NCI-H226 (cell line): Measurements from ENCODE around the gene BTG4.
A peak's percentile ranks its signal among the peaks of the same experiment; 100 is the strongest.

Experiments used
- DNase-seq: peaks from one replicate; pipeline ENCODE4 v3.0.0-alpha.2; 2015

The BTG4 gene

GRCh38 chr11:111535281-111535680 lies 23.1 kb upstream of the BTG4 start:
- DNase-seq: no peak

- no peak for DNase-seq
Measured at GRCh38 chr11:111532365-111532709, 20.2 kb upstream of the BTG4 start.

GRCh38 chr11:111531687-111532364 lies 19.6 kb upstream of the BTG4 start:
- DNase-seq: peak; percentile 97

- DNase-seq: peak; percentile 37
Measured at GRCh38 chr11:111531136-111531535, 18.9 kb upstream of the BTG4 start.

GRCh38 chr11:111530091-111530490 lies 17.9 kb upstream of the BTG4 start:
- peak; percentile 89 for DNase-seq

- DNase-seq: peak; percentile 44
Measured at GRCh38 chr11:111528557-111528956, 16.4 kb upstream of the BTG4 start.

GRCh38 chr11:111527279-111527678 lies 15.1 kb upstream of the BTG4 start:
- DNase-seq: no peak

- peak; percentile 82 for DNase-seq
Measured at GRCh38 chr11:111526501-111526900, 14.3 kb upstream of the BTG4 start.

GRCh38 chr11:111525456-111525855 lies 13.3 kb upstream of the BTG4 start:
- no peak for DNase-seq

- no peak for DNase-seq
Measured at GRCh38 chr11:111524056-111524455, 11.9 kb upstream of the BTG4 start.

GRCh38 chr11:111523343-111523742 lies 11.2 kb upstream of the BTG4 start:
- no peak for DNase-seq

- no peak for DNase-seq
Measured at GRCh38 chr11:111522426-111522825, 10.2 kb upstream of the BTG4 start.

GRCh38 chr11:111521135-111521534 lies 8.9 kb upstream of the BTG4 start:
- peak; percentile 33 for DNase-seq

- DNase-seq: peak; percentile 48
Measured at GRCh38 chr11:111520560-111520959, 8.4 kb upstream of the BTG4 start.

GRCh38 chr11:111518668-111519067 lies 6.5 kb upstream of the BTG4 start:
- no peak for DNase-seq

- DNase-seq: no peak
Measured at GRCh38 chr11:111515591-111515990, 3.4 kb upstream of the BTG4 start.

- no peak for DNase-seq
Measured at GRCh38 chr11:111514216-111515031, 2.2 kb upstream of the BTG4 start, which contains the start of gene HOATZ. Gene HOATZ, plus strand, starts transcription at chr11:111514778. Its CDS starts 7 bp downstream, at chr11:111514785.

- no peak for DNase-seq
Measured at GRCh38 chr11:111513240-111513605, 1.0 kb upstream of the BTG4 start.

GRCh38 chr11:111510311-111510710 lies 1.9 kb downstream of the BTG4 start:
- DNase-seq: no peak

- DNase-seq: no peak
Measured at GRCh38 chr11:111502611-111503010, 9.6 kb downstream of the BTG4 start.

- no peak for DNase-seq
Measured at GRCh38 chr11:111500481-111500880, 11.7 kb downstream of the BTG4 start.

GRCh38 chr11:111499483-111499882 lies 12.7 kb downstream of the BTG4 start:
- peak; percentile 32 for DNase-seq

- DNase-seq: no peak
Measured at GRCh38 chr11:111494040-111494439, 18.1 kb downstream of the BTG4 start.

- no peak for DNase-seq
Measured at GRCh38 chr11:111490496-111490895, 21.7 kb downstream of the BTG4 start.

- no peak for DNase-seq
Measured at GRCh38 chr11:111483431-111483830, 28.8 kb downstream of the BTG4 start.
